K562 (cell line): ENCODE measurements around the gene FBXW11. TPM values are rescaled to one million over a fixed set of nuclear protein-coding genes. Genes with fewer than 3 reads are reported as not detected.

ENCODE experiments used
- ATAC-seq: fragments of 200-7000 bp; cut with Tn5 transposase; 3 replicates; pipeline ENCODE4 v1.9.1; 2020; ENCODE audit warnings: moderate library complexity
- BruUV-seq: library from RNA; stranded (reverse); fragments of 400-500 nt; replicated peaks from 2 replicates; lab custom pipeline; 2021; lab: Mats Ljungman, UMichigan
- CTCF ChIA-PET: fragments of 300-600 bp; formaldehyde crosslinking; extraction: SDS; loops from one replicate; lab custom pipeline; 2021; ENCODE audit warnings: low intra/inter-chr PET ratio; lab: Yijun Ruan, JAX
- POLR2A ChIA-PET: fragments of 300-600, 350-650 bp; sonication (Branson Sonifier 250); formaldehyde crosslinking; extraction: SDS; loops from one replicate; lab custom pipeline; 2021; ENCODE audit warnings: antibody characterized with exemption, inconsistent platforms; lab: Yijun Ruan, JAX
- DNase-seq, 4 experiments: peaks; one replicate each; pipeline versions ENCODE4 v3.0.0 to v3.0.0-alpha.2; 2011 to 2018; ENCODE audit warnings: low spot score in 3 of 4, mixed read lengths in 3 of 4; ENCODE audit errors: extremely low read depth in 1 of 4
- FAIRE-seq: peaks from 2 replicates; lab custom pipeline; 2011; peaks lifted over from hg19 to GRCh38; lab: Jason Lieb, UNC
- H2AFZ ChIP-seq: 2 replicates; pipeline ENCODE4 v1.6.0; 2011; ENCODE audit warnings: low read depth, low read length, control low read depth, inconsistent platforms
- H3K27ac ChIP-seq: fragments of 200-600 bp; 3 replicates; pipeline ENCODE4 v1.8.0; 2011; ENCODE audit warnings: low read depth, mild to moderate bottlenecking, control low read depth, inconsistent platforms, low read length, moderate library complexity, mixed read lengths; ENCODE audit errors: extremely low read depth
- H3K27me3 ChIP-seq, 2 experiments: fragments of 300-600 bp in 1 of 2; 2 replicates in 1 of 2; 3 replicates in 1 of 2; pipeline versions ENCODE4 v1.6.0 to v1.8.0; 2011; ENCODE audit warnings: inconsistent platforms in 2 of 2, low read length in 2 of 2, mild to moderate bottlenecking in 1 of 2, mixed read lengths in 1 of 2, moderate library complexity in 1 of 2; ENCODE audit not compliant: control insufficient read depth in 2 of 2, insufficient read depth in 2 of 2
- H3K36me3 ChIP-seq: fragments of 300-600 bp; 3 replicates; pipeline ENCODE4 v1.8.0; 2011; ENCODE audit warnings: mild to moderate bottlenecking, low read length, inconsistent platforms; ENCODE audit not compliant: control insufficient read depth, insufficient read depth
- H3K4me1 ChIP-seq, 2 experiments: fragments of 200-600 bp in 1 of 2; replicated peaks in 1 of 2; 2 replicates in 1 of 2; 3 replicates in 1 of 2; pipeline versions ENCODE4 v1.5.1 to v1.8.0; 2011; ENCODE audit warnings: inconsistent platforms in 2 of 2, low read length in 2 of 2, mild to moderate bottlenecking in 1 of 2, mixed read lengths in 1 of 2, moderate library complexity in 1 of 2; ENCODE audit not compliant: control insufficient read depth in 2 of 2, insufficient read depth in 2 of 2
- H3K4me2 ChIP-seq: 2 replicates; pipeline ENCODE4 v1.6.1; 2011; ENCODE audit warnings: low read length, control low read depth, inconsistent platforms, mixed read lengths; ENCODE audit not compliant: insufficient read depth
- H3K4me3 ChIP-seq: fragments of 200-600 bp; sonication (generic), shearing (Covaris generic); 2 replicates; pipeline ENCODE4 v1.5.1; 2016; ENCODE audit warnings: control low read depth, inconsistent platforms
- H3K79me2 ChIP-seq: fragments of 200-600 bp; 3 replicates; pipeline ENCODE4 v1.8.0; 2011; ENCODE audit warnings: low read length, inconsistent platforms; ENCODE audit not compliant: control insufficient read depth, insufficient read depth
- H3K9ac ChIP-seq, 2 experiments: 2 replicates each; pipeline versions ENCODE4 v1.6.0 to v1.6.1; 2011; ENCODE audit warnings: low read depth in 2 of 2, low read length in 2 of 2, control low read depth in 1 of 2, inconsistent platforms in 1 of 2, mild to moderate bottlenecking in 1 of 2, mixed read lengths in 1 of 2; ENCODE audit not compliant: insufficient read depth in 1 of 2
- H3K9me1 ChIP-seq: one replicate; pipeline ENCODE4 v1.6.0; 2011; ENCODE audit warnings: inconsistent platforms, mild to moderate bottlenecking, low read length, moderate library complexity; ENCODE audit not compliant: control insufficient read depth, insufficient read depth
- H3K9me3 ChIP-seq: replicated peaks from 2 replicates; pipeline ENCODE4 v1.5.1; 2011; ENCODE audit warnings: low read depth, low read length, inconsistent platforms; ENCODE audit not compliant: control insufficient read depth, insufficient read depth
- H4K20me1 ChIP-seq: replicated peaks from 2 replicates; pipeline ENCODE4 v1.6.1; 2011; ENCODE audit warnings: low read length, inconsistent platforms, mixed read lengths; ENCODE audit not compliant: control insufficient read depth, insufficient read depth
- ETS1 ChIP-seq: conservative IDR thresholded peaks from 2 replicates; pipeline ENCODE4 v1.6.1; 2011; ENCODE audit warnings: low read depth, mild to moderate bottlenecking, low read length; ENCODE audit not compliant: control insufficient read depth
- EZH2 ChIP-seq: IDR thresholded peaks from 2 replicates; pipeline ENCODE4 v1.6.1; 2012; ENCODE audit warnings: low read depth, mild to moderate bottlenecking, inconsistent platforms, low read length, borderline replicate concordance
- HDGF ChIP-seq: fragments of 450-650 bp; IDR thresholded peaks from 2 replicates; pipeline ENCODE4 v1.6.1; 2016
- MAFG ChIP-seq: fragments of 450-650 bp; conservative IDR thresholded peaks from 2 replicates; pipeline ENCODE4 v1.6.1; 2016; ENCODE audit warnings: missing genetic modification characterization, missing compliant biosample characterization
- MAZ ChIP-seq, 2 experiments: fragments of 450-650 bp in 1 of 2; sonication (generic) in 1 of 2; formaldehyde crosslinking; IDR thresholded peaks in 1 of 2; conservative IDR thresholded peaks in 1 of 2; 2 replicates each; pipeline versions ENCODE4 v1.4.0 to v1.5.0; 2020; ENCODE audit warnings: mild to moderate bottlenecking in 1 of 2, missing genetic modification reagents in 1 of 2
- NFRKB ChIP-seq: fragments of 450-650 bp; IDR thresholded peaks from 2 replicates; pipeline ENCODE4 v1.6.1; 2016; ENCODE audit warnings: low read depth
- RBBP5 ChIP-seq: fragments of 200-600 bp; sonication (generic); IDR thresholded peaks from 2 replicates; pipeline ENCODE4 v1.6.1; 2012; ENCODE audit warnings: borderline replicate concordance, mild to moderate bottlenecking, low read length, control low read depth, inconsistent platforms; ENCODE audit not compliant: insufficient read depth, poor library complexity, severe bottlenecking
- TCF7L2 ChIP-seq: fragments of 150-350 bp; IDR thresholded peaks from 2 replicates; pipeline ENCODE4 v1.6.1; 2016; ENCODE audit warnings: low read depth, mild to moderate bottlenecking, low read length, moderate library complexity
- TFE3 ChIP-seq: fragments of 450-650 bp; formaldehyde crosslinking; IDR thresholded peaks from 2 replicates; pipeline ENCODE4 v1.4.0; 2020; ENCODE audit warnings: mild to moderate bottlenecking, mixed read lengths
- TRIM25 ChIP-seq: fragments of 450-650 bp; IDR thresholded peaks from 2 replicates; pipeline ENCODE4 v1.7.0; 2016; ENCODE audit warnings: borderline replicate concordance
- YY1 ChIP-seq, 3 experiments: IDR thresholded peaks; 2 replicates each; pipeline ENCODE4 v1.6.1; 2011; ENCODE audit warnings: low read length in 2 of 3, mild to moderate bottlenecking in 2 of 3, moderate library complexity in 2 of 3, borderline replicate concordance in 1 of 3, control low read depth in 1 of 3, low read depth in 1 of 3; ENCODE audit not compliant: insufficient read depth in 3 of 3, insufficient replicate concordance in 2 of 3, control insufficient read depth in 1 of 3, insufficient read length in 1 of 3; ENCODE audit errors: extremely low read depth in 1 of 3
- ZBTB26 ChIP-seq: fragments of 450-650 bp; formaldehyde crosslinking; IDR thresholded peaks from 2 replicates; pipeline ENCODE4 v1.4.0; 2022; ENCODE audit warnings: missing genetic modification characterization
- WGBS: fragments of 100-300 bp; shearing (Covaris generic); methylation state at CpG from one replicate; pipeline ENCODE4 v1.1.6; 2016; ENCODE audit warnings: low coverage, mixed read lengths; ENCODE audit not compliant: insufficient coverage; ENCODE audit errors: missing lambda C conversion rate; 5-methylcytosine and 5-hydroxymethylcytosine counted together
- in situ Hi-C: fragments of 300-500 bp; cut with MboI; formaldehyde crosslinking; loops from 4 replicates; pipeline ENCODE4 v1.15.0; 2018; ENCODE audit warnings: inconsistent platforms, mixed read lengths
- intact Hi-C: fragments of 100-400 bp; cut with micrococcal nuclease; formaldehyde crosslinking; loops from 2 replicates; pipeline ENCODE4 v1.14.2; 2022
- polyA plus RNA-seq, 8 experiments: library from polyadenylated mRNA; depleted of rRNA in 4 of 8; stranded (reverse) in 5 of 8; unstranded in 3 of 8; fragments of >200 nt; fragmentation: Nextera tagmentation in 2 of 8; fragmentation: Illumina TruSeq in 1 of 8; extraction: Ambion mirVana in 2 of 8; extraction: Trizol in 1 of 8; gene quantifications; 2 replicates each; pipeline versions ENCODE4 v1.2.1 to v1.2.3, GENCODE V29; 2011 to 2014; ENCODE audit warnings: inconsistent platforms in 1 of 8, missing spikeins in 1 of 8
- total RNA-seq, 7 experiments: library from RNA; depleted of rRNA in 6 of 7; stranded (reverse); fragments of >200 nt in 6 of 7; fragmentation: Illumina TruSeq in 2 of 7; extraction: Trizol in 2 of 7; gene quantifications; 2 replicates each; pipeline versions ENCODE4 v1.2.1 to v1.2.3, GENCODE V29; 2011 to 2021; ENCODE audit warnings: low replicate concordance in 1 of 7

FBXW11 gene
- total and polyA plus RNA-seq, 9 of the 15 experiments (the other 6 are each of a cell fraction or from before 2014, with no cell fraction given), result 3.0 to 28.6 (median 23.6) TPM

- no peak for TF ChIP-seq TRIM25
- TF ChIP-seq ETS1, result no peak
- no peak for TF ChIP-seq RBBP5
- TF ChIP-seq NFRKB, result no peak
Observed at GRCh38 chr5:171882118-171882517, 124.3 kb downstream of the FBXW11 start (continued).

GRCh38 chr5:171874234-171874633 lies 132.2 kb downstream of the FBXW11 start:
- Histone ChIP-seq H3K9me3 (no peaks in the 10 kb centered on the region), H3K27me3 (no peaks in the 10 kb centered on the region), H3K4me1 (no peaks in the 10 kb centered on the region), H3K27ac (no peak overlapping the region), H3K79me2 (no peaks in the 10 kb centered on the region), H4K20me1 (no peaks in the 10 kb centered on the region), H3K4me2 (no peak overlapping the region), H2AFZ (no peak overlapping the region), H3K9ac (no peak overlapping the region), H3K4me3 (no peak overlapping the region), H3K36me3 (peaks cover 54% of the 10 kb centered on the region), H3K9me1 (no peaks in the 10 kb centered on the region)
- DNase-seq (no peak), ATAC-seq (no peak), FAIRE-seq (no peak)
- CTCF ChIA-PET, result no interaction called here
- no TSS peak for BruUV-seq
- intact Hi-C loops (no loop called here), in situ Hi-C loops (no loop called here)
- WGBS, result 79% methylated on average over 2 of the region's 2 CpGs
- POLR2A ChIA-PET, result no interaction called here
- TF ChIP-seq YY1 (IDR thresholded peaks at IDR 0.05; ENCODE audit: borderline replicate concordance in 1 of 3, control insufficient read depth in 1 of 3, extremely low read depth in 1 of 3, insufficient read depth in 3 of 3, insufficient read length in 1 of 3, insufficient replicate concordance in 2 of 3, low read depth in 1 of 3, low read length in 2 of 3) (no peak), ZBTB26 (CRISPR knock-in tag) (no peak), TCF7L2 (no peak), MAZ (CRISPR knock-in tag; conservative IDR thresholded peaks at IDR 0.05 in 1 of 2, IDR thresholded peaks at IDR 0.05 in 1 of 2) (no peak), TFE3 (CRISPR knock-in tag) (no peak), MAFG (tag) (no peak), HDGF (no peak), EZH2 (no peak)
